Neural cell (in vitro differentiated cells): ENCODE measurements around the gene PBRM1. TPM values are rescaled to one million over a fixed set of nuclear protein-coding genes. Genes with fewer than 3 reads are reported as not detected.

Experiments used
- H2AFZ ChIP-seq: fragments of 200-600, 300-800 bp; sonication (generic), shearing (Covaris generic); 2 replicates; pipeline ENCODE4 v1.6.0; 2014; ENCODE audit warnings: low read depth, mild to moderate bottlenecking, antibody characterized with exemption, low read length, moderate library complexity
- H3F3A ChIP-seq: fragments of 200-600 bp; shearing (Covaris generic); 2 replicates; pipeline ENCODE4 v1.6.1; 2016; ENCODE audit warnings: mild to moderate bottlenecking, moderate library complexity, mixed read lengths, antibody characterized with exemption, low read length; ENCODE audit not compliant: insufficient read depth, poor library complexity, severe bottlenecking
- H3K27ac ChIP-seq: fragments of 200-600, 300-800 bp; sonication (generic), shearing (Covaris generic); 2 replicates; pipeline ENCODE4 v1.5.1; 2014; ENCODE audit warnings: mild to moderate bottlenecking, low read length, moderate library complexity
- H3K27me3 ChIP-seq: fragments of 300-800, 200-600 bp; sonication (generic), shearing (Covaris generic); 2 replicates; pipeline ENCODE4 v1.6.0; 2014; ENCODE audit warnings: mild to moderate bottlenecking, low read depth, low read length, moderate library complexity; ENCODE audit not compliant: insufficient read depth
- H3K36me3 ChIP-seq: fragments of 300-800, 200-600 bp; sonication (generic), shearing (Covaris generic); 2 replicates; pipeline ENCODE4 v1.5.1; 2014; ENCODE audit warnings: mild to moderate bottlenecking, antibody characterized with exemption, low read length, moderate library complexity; ENCODE audit not compliant: insufficient read depth
- H3K4me2 ChIP-seq: fragments of 300-800, 200-600 bp; sonication (generic), shearing (Covaris generic); 2 replicates; pipeline ENCODE4 v1.6.0; 2014; ENCODE audit warnings: mild to moderate bottlenecking, low read length
- H3K4me3 ChIP-seq: fragments of 300-800, 200-600 bp; sonication (generic), shearing (Covaris generic); 2 replicates; pipeline ENCODE4 v1.5.1; 2014; ENCODE audit warnings: mild to moderate bottlenecking, low read length, moderate library complexity
- H3K79me2 ChIP-seq: fragments of 200-600 bp; shearing (Covaris generic); replicated peaks from 2 replicates; pipeline ENCODE4 v1.6.0; 2014; ENCODE audit warnings: mild to moderate bottlenecking, low read length, moderate library complexity; ENCODE audit not compliant: insufficient read depth
- H3K9ac ChIP-seq: fragments of 300-800, 200-600 bp; sonication (generic), shearing (Covaris generic); 2 replicates; pipeline ENCODE4 v1.6.1; 2016; ENCODE audit warnings: mild to moderate bottlenecking, low read length, mixed read lengths
- H3K9me2 ChIP-seq: fragments of 200-600 bp; shearing (Covaris generic); 2 replicates; pipeline ENCODE4 v1.6.1; 2016; ENCODE audit warnings: mild to moderate bottlenecking, low read length, mixed read lengths; ENCODE audit not compliant: insufficient read depth
- H3K9me3 ChIP-seq: fragments of 200-600, 300-800 bp; sonication (generic), shearing (Covaris generic); 2 replicates; pipeline ENCODE4 v1.6.1; 2016; ENCODE audit warnings: mild to moderate bottlenecking, mixed run types, low read length, moderate library complexity, mixed read lengths
- H4K20me1 ChIP-seq: fragments of 200-600 bp; shearing (Covaris generic); 2 replicates; pipeline ENCODE4 v1.6.1; 2016; ENCODE audit warnings: mild to moderate bottlenecking, mixed run types; ENCODE audit not compliant: insufficient read depth
- CTCF ChIP-seq: fragments of 450-650 bp; IDR thresholded peaks from 2 replicates; pipeline ENCODE4 v1.5.1; 2014; ENCODE audit warnings: antibody characterized with exemption, mild to moderate bottlenecking, moderate library complexity; ENCODE audit not compliant: poor library complexity, severe bottlenecking
- EP300 ChIP-seq: fragments of 450-650 bp; conservative IDR thresholded peaks from 2 replicates; pipeline ENCODE4 v1.6.1; 2014; ENCODE audit warnings: antibody characterized with exemption, mild to moderate bottlenecking, moderate library complexity; ENCODE audit not compliant: poor library complexity, severe bottlenecking
- EZH2 ChIP-seq: fragments of 200-600, 300-800 bp; shearing (Covaris generic), sonication (generic); IDR thresholded peaks from 2 replicates; pipeline ENCODE4 v1.6.1; 2014; ENCODE audit warnings: antibody characterized with exemption, low read length, borderline replicate concordance, mild to moderate bottlenecking; ENCODE audit not compliant: insufficient read depth, poor library complexity, severe bottlenecking
- MXI1 ChIP-seq: fragments of 450-650 bp; conservative IDR thresholded peaks from 2 replicates; pipeline ENCODE4 v1.6.1; 2014; ENCODE audit warnings: antibody characterized with exemption, mild to moderate bottlenecking; ENCODE audit not compliant: poor library complexity, severe bottlenecking
- POLR2AphosphoS5 ChIP-seq: IDR thresholded peaks from 2 replicates; pipeline ENCODE4 v1.6.1; 2012
- RAD21 ChIP-seq: fragments of 450-650 bp; conservative IDR thresholded peaks from 2 replicates; pipeline ENCODE4 v1.6.1; 2014; ENCODE audit warnings: antibody characterized with exemption, mild to moderate bottlenecking, moderate library complexity
- REST ChIP-seq: IDR thresholded peaks from 2 replicates; pipeline ENCODE4 v1.6.1; 2012; ENCODE audit warnings: borderline replicate concordance
- SMC3 ChIP-seq: fragments of 450-650 bp; conservative IDR thresholded peaks from 2 replicates; pipeline ENCODE4 v1.6.1; 2014; ENCODE audit warnings: antibody characterized with exemption, mild to moderate bottlenecking, moderate library complexity; ENCODE audit not compliant: poor library complexity
- TAF1 ChIP-seq: IDR thresholded peaks from 2 replicates; pipeline ENCODE4 v1.6.1; 2012; ENCODE audit warnings: low read depth
- polyA plus RNA-seq: library from polyadenylated mRNA; depleted of rRNA; stranded (reverse); fragments of >200 nt; gene quantifications from 2 replicates; pipeline ENCODE4 v1.2.3, GENCODE V29; 2014

The PBRM1 gene
- polyA plus RNA-seq, 1 donor from 2014 or later: 66.6 TPM

GRCh38 chr3:52684184-52684583 is 1.5 kb downstream of the PBRM1 start:
- H2AFZ ChIP-seq: no peak overlapping the region
- no peak for TF ChIP-seq SMC3
- peaks cover 7% of the 10 kb centered on the region for H3K36me3 ChIP-seq
- H3K79me2 ChIP-seq: peaks cover 66% of the 10 kb centered on the region
- H3K9me2 ChIP-seq: no peaks in the 10 kb centered on the region
- peak overlapping the region; percentile 97 for H3K4me2 ChIP-seq
- peak overlapping the region; percentile 83 for H3K4me3 ChIP-seq
- H3K27me3 ChIP-seq: no peaks in the 10 kb centered on the region
- H3K9ac ChIP-seq: peak overlapping the region; percentile 92
- no peaks in the 10 kb centered on the region for H3F3A ChIP-seq
- H4K20me1 ChIP-seq: no peaks in the 10 kb centered on the region
- H3K27ac ChIP-seq: peak overlapping the region; percentile 93
- H3K9me3 ChIP-seq: no peaks in the 10 kb centered on the region

GRCh38 chr3:52683611-52684010 is 2.1 kb downstream of the PBRM1 start:
- no peaks in the 10 kb centered on the region for H3F3A ChIP-seq
- H3K9me3 ChIP-seq: no peaks in the 10 kb centered on the region
- H2AFZ ChIP-seq: no peak overlapping the region
- peaks cover 3% of the 10 kb centered on the region for H3K36me3 ChIP-seq
- no peaks in the 10 kb centered on the region for H3K9me2 ChIP-seq
- H3K79me2 ChIP-seq: peaks cover 66% of the 10 kb centered on the region
- no peak overlapping the region for H3K9ac ChIP-seq
- peak overlapping the region; percentile 83 for H3K4me3 ChIP-seq
- no peaks in the 10 kb centered on the region for H4K20me1 ChIP-seq
- no peaks in the 10 kb centered on the region for H3K27me3 ChIP-seq
- no peak overlapping the region for H3K27ac ChIP-seq
- TF ChIP-seq CTCF (no peak), EZH2 (no peak), MXI1 (no peak), POLR2AphosphoS5 (no peak), RAD21 (no peak), TAF1 (no peak), EP300 (no peak), SMC3 (no peak), REST (no peak)
- no peak overlapping the region for H3K4me2 ChIP-seq

GRCh38 chr3:52682016-52682415 is 3.7 kb downstream of the PBRM1 start:
- H3K4me3 ChIP-seq: no peak overlapping the region
- TF ChIP-seq MXI1: no peak
- peak; percentile 39 for TF ChIP-seq SMC3
- no peak overlapping the region for H3K27ac ChIP-seq
- H3F3A ChIP-seq: no peaks in the 10 kb centered on the region
- no peak overlapping the region for H3K9ac ChIP-seq
- H3K9me3 ChIP-seq: no peaks in the 10 kb centered on the region
- peaks cover 59% of the 10 kb centered on the region for H3K79me2 ChIP-seq
- no peaks in the 10 kb centered on the region for H3K9me2 ChIP-seq
- H3K36me3 ChIP-seq: peaks cover 3% of the 10 kb centered on the region
- H4K20me1 ChIP-seq: no peaks in the 10 kb centered on the region
- no peaks in the 10 kb centered on the region for H3K27me3 ChIP-seq
- no peak overlapping the region for H2AFZ ChIP-seq
- H3K4me2 ChIP-seq: no peak overlapping the region
